HL-60/S4 treated with phorbol 12-myristate 13-acetate at 8.2 ng/mL for 4 days and 3 days (cell line): ENCODE data around the gene MPO.

Experiments used
- in situ Hi-C: fragments of 300-500 bp; cut with MboI; formaldehyde crosslinking; loops from 2 replicates; pipeline ENCODE4 v1.15.0; 2022; ENCODE audit warnings: low sequenced_read_pairs

Gene MPO

GRCh38 chr17:58280480-58281217, at the start of gene MPO:
Gene MPO, minus strand, starts transcription at chr17:58280935. Its CDS starts 177 bp downstream, at chr17:58280758.
- in situ Hi-C loops, result no loop called here

- in situ Hi-C loops, result no loop called here
Observed at GRCh38 chr17:58329810-58330537, 49.2 kb upstream of the MPO start.

GRCh38 chr17:58329035-58329809, 48.5 kb upstream of the MPO start:
- in situ Hi-C loops, result no loop called here

GRCh38 chr17:58328195-58329034, 47.7 kb upstream of the MPO start, which contains the start of gene TSPOAP1:
Gene TSPOAP1, minus strand, starts transcription at chr17:58328795. Its CDS starts 875 bp downstream, at chr17:58327920.
- in situ Hi-C loops, result no loop called here

- in situ Hi-C loops, result no loop called here
Observed at GRCh38 chr17:58327363-58328194, 46.8 kb upstream of the MPO start.

GRCh38 chr17:58326609-58327362, 46.1 kb upstream of the MPO start:
- in situ Hi-C loops, result no loop called here

GRCh38 chr17:58325976-58326468, 45.3 kb upstream of the MPO start:
- in situ Hi-C loops, result no loop called here

GRCh38 chr17:58325289-58325726, 44.6 kb upstream of the MPO start:
- in situ Hi-C loops, result no loop called here

- in situ Hi-C loops, result no loop called here
Observed at GRCh38 chr17:58324409-58325288, 43.9 kb upstream of the MPO start.

- in situ Hi-C loops, result no loop called here
Observed at GRCh38 chr17:58324056-58324408, 43.3 kb upstream of the MPO start.

GRCh38 chr17:58323366-58324055, 42.8 kb upstream of the MPO start:
- in situ Hi-C loops, result no loop called here

GRCh38 chr17:58322581-58323185, 41.9 kb upstream of the MPO start:
- in situ Hi-C loops, result no loop called here

GRCh38 chr17:58321571-58322525, 41.1 kb upstream of the MPO start:
- in situ Hi-C loops, result no loop called here

GRCh38 chr17:58320570-58321323, 40.0 kb upstream of the MPO start:
- in situ Hi-C loops, result no loop called here

GRCh38 chr17:58320163-58320558, 39.4 kb upstream of the MPO start:
- in situ Hi-C loops, result no loop called here
